MCF 10A (cell line): ENCODE results near the gene IVL. TPM values are rescaled to one million over a fixed set of nuclear protein-coding genes. Genes with fewer than 3 reads are reported as not detected.

Source experiments
- total RNA-seq: library from RNA; stranded (reverse); gene quantifications from 2 replicates; pipeline ENCODE4 v1.2.3, GENCODE V29; 2022

IVL gene
- total RNA-seq, 1 experiment from 2014 or later = 0.33 TPM

Other genes starting within 250 kb of the IVL start
- gene LCE2D, start 245.2 kb upstream of the IVL start, total RNA-seq = not detected in 2 replicates
- gene LCE2C, start 233.3 kb upstream of the IVL start, total RNA-seq = not detected in 2 replicates
- gene LCE2B, start 222.4 kb upstream of the IVL start, total RNA-seq = not detected in 2 replicates
- not detected in 2 replicates for gene LCE2A, start 210.2 kb upstream of the IVL start, total RNA-seq
- gene LCE4A, start 200.4 kb upstream of the IVL start, total RNA-seq = not detected in 2 replicates
- 0.12 and 0.25 TPM in 2 replicates for gene KPRP, start 150.5 kb upstream of the IVL start, total RNA-seq
- not detected in 2 replicates for gene LCE1F, start 133.4 kb upstream of the IVL start, total RNA-seq
- gene LCE1E, start 122.3 kb upstream of the IVL start, total RNA-seq = 1.3 and 1.9 TPM in 2 replicates
- not detected in 2 replicates for gene LCE1D, start 111.8 kb upstream of the IVL start, total RNA-seq
- gene LCE1C, start 101.9 kb upstream of the IVL start, total RNA-seq = 1.4 and 1.9 TPM in 2 replicates
- gene LCE1B, start 96.6 kb upstream of the IVL start, total RNA-seq = 1.3 and 2.0 TPM in 2 replicates
- not detected in 2 replicates for gene LCE1A, start 81.1 kb upstream of the IVL start, total RNA-seq
- not detected in 2 replicates for gene LCE6A, start 65.7 kb upstream of the IVL start, total RNA-seq
- gene LCE7A, start 48.5 kb upstream of the IVL start, total RNA-seq = not detected in 2 replicates
- gene SMCP, start 30.2 kb upstream of the IVL start, total RNA-seq = not detected in 2 replicates
- not detected in 2 replicates for gene SPRR5, start 38.7 kb downstream of the IVL start, total RNA-seq
- gene SPRR4, start 62.1 kb downstream of the IVL start, total RNA-seq = not detected in 2 replicates
- gene SPRR1A, start 75.5 kb downstream of the IVL start, total RNA-seq = not detected in 2 replicates
- not detected in 2 replicates for gene SPRR3, start 93.2 kb downstream of the IVL start, total RNA-seq
- 3.5 and 4.0 TPM in 2 replicates for gene SPRR1B, start 122.7 kb downstream of the IVL start, total RNA-seq
- gene SPRR2D, start 132.6 kb downstream of the IVL start, total RNA-seq = 430 and 1,071 TPM in 2 replicates
- 7.0 and 15.0 TPM in 2 replicates for gene SPRR2A, start 149.0 kb downstream of the IVL start, total RNA-seq
- gene SPRR2B, start 163.1 kb downstream of the IVL start, total RNA-seq = not detected in 2 replicates
- gene SPRR2E, start 186.0 kb downstream of the IVL start, total RNA-seq = not detected in 2 replicates
- not detected in 2 replicates for gene SPRR2F, start 205.0 kb downstream of the IVL start, total RNA-seq
- gene SPRR2G, start 242.3 kb downstream of the IVL start, total RNA-seq = not detected in 2 replicates